Neural crest cell (in vitro differentiated cells): ENCODE data around the gene POU2F3. TPM values are rescaled to one million over a fixed set of nuclear protein-coding genes. Genes with fewer than 3 reads are reported as not detected.

Experiments used
- DNase-seq: peaks from one replicate; pipeline ENCODE4 v3.0.0; 2021; ENCODE audit warnings: low read depth, mixed read lengths, low spot score
- H3K27ac Mint-ChIP-seq: one replicate; pipeline ENCODE4 v1.8.0; 2021; ENCODE audit warnings: mild to moderate bottlenecking, mixed read lengths; ENCODE audit not compliant: unreplicated experiment
- H3K27me3 Mint-ChIP-seq: 2 replicates; pipeline ENCODE4 v1.8.0; 2021; ENCODE audit warnings: low read depth, mild to moderate bottlenecking, mixed read lengths
- H3K36me3 Mint-ChIP-seq: 2 replicates; pipeline ENCODE4 v1.8.0; 2021; ENCODE audit warnings: low read depth, mild to moderate bottlenecking, mixed read lengths
- H3K4me1 Mint-ChIP-seq: 2 replicates; pipeline ENCODE4 v1.8.0; 2021; ENCODE audit warnings: mixed read lengths
- H3K4me3 Mint-ChIP-seq: one replicate; pipeline ENCODE4 v1.8.0; 2021; ENCODE audit warnings: mild to moderate bottlenecking, mixed read lengths
- H3K9me3 Mint-ChIP-seq: 2 replicates; pipeline ENCODE4 v1.8.0; 2021; ENCODE audit warnings: mixed read lengths
- CTCF ChIP-seq: fragments of 200-600 bp; sonication (generic); conservative IDR thresholded peaks from 2 replicates; pipeline ENCODE4 v1.5.0; 2021; ENCODE audit warnings: antibody characterized with exemption, mild to moderate bottlenecking
- total RNA-seq: library from RNA; stranded (reverse); gene quantifications from 2 replicates; pipeline ENCODE4 v1.2.1, GENCODE V29; 2021

The POU2F3 gene
- total RNA-seq, 1 donor from 2014 or later, result not detected

GRCh38 chr11:120217526-120217925 lies 22.4 kb upstream of the POU2F3 start:
- H3K4me1 Mint-ChIP-seq, result peaks cover 61% of the 10 kb centered on the region
- H3K4me3 Mint-ChIP-seq, result peak overlapping the region; percentile 13
- H3K27me3 Mint-ChIP-seq, result no peaks in the 10 kb centered on the region

GRCh38 chr11:120217941-120218694 lies 21.8 kb upstream of the POU2F3 start:
- Mint-ChIP-seq H3K27me3 (no peaks in the 10 kb centered on the region), H3K4me1 (peaks cover 56% of the 10 kb centered on the region), H3K4me3 (peak overlapping the region; percentile 13), H3K27ac (peak overlapping the region; percentile 96), H3K36me3 (no peaks in the 10 kb centered on the region), H3K9me3 (no peaks in the 10 kb centered on the region)
- no peak for TF ChIP-seq CTCF
- peak; percentile 41 for DNase-seq

More at GRCh38 chr11:120217526-120217925, 22.4 kb upstream of the POU2F3 start:
- TF ChIP-seq CTCF, result no peak
- Mint-ChIP-seq H3K27ac (peak overlapping the region; percentile 81), H3K36me3 (no peaks in the 10 kb centered on the region), H3K9me3 (no peaks in the 10 kb centered on the region)
- DNase-seq, result no peak

DNA sequence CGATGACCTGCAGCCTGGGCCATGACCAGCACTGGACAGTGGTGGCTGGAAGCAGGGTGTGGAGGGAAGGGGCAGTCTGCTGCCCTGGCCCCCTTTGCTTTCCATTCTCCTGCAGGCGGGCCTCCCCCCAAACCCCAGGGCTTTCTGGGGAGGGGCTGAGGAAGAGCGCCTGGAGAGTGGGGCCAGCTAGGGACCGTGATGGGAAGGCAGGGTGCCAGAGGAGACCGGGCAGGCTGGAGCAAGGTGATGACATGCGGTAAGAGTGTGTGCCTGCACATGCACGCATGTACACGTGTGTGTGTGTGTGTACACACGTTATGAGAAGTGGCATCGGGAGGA lies 21.3 kb upstream of the POU2F3 start:
- Mint-ChIP-seq H3K4me3 (no peak overlapping the region), H3K27me3 (no peaks in the 10 kb centered on the region), H3K27ac (peak overlapping the region; percentile 96), H3K36me3 (no peaks in the 10 kb centered on the region), H3K9me3 (no peaks in the 10 kb centered on the region), H3K4me1 (peaks cover 51% of the 10 kb centered on the region)
- TF ChIP-seq CTCF, result no peak
- DNase-seq, result no peak

GRCh38 chr11:120219232-120219937 lies 20.6 kb upstream of the POU2F3 start:
- no peaks in the 10 kb centered on the region for H3K27me3 Mint-ChIP-seq
- H3K36me3 Mint-ChIP-seq, result no peaks in the 10 kb centered on the region
- no peak for TF ChIP-seq CTCF
- peak overlapping the region; percentile 96 for H3K27ac Mint-ChIP-seq
- no peaks in the 10 kb centered on the region for H3K9me3 Mint-ChIP-seq
- DNase-seq, result no peak
- H3K4me3 Mint-ChIP-seq, result no peak overlapping the region
- peaks cover 51% of the 10 kb centered on the region for H3K4me1 Mint-ChIP-seq

- Mint-ChIP-seq H3K4me1 (peaks cover 55% of the 10 kb centered on the region), H3K9me3 (no peaks in the 10 kb centered on the region), H3K27ac (peak overlapping the region; percentile 66), H3K27me3 (no peaks in the 10 kb centered on the region), H3K4me3 (no peak overlapping the region), H3K36me3 (no peaks in the 10 kb centered on the region)
- no peak for DNase-seq
- TF ChIP-seq CTCF, result no peak
Observed at GRCh38 chr11:120219938-120220746, 19.8 kb upstream of the POU2F3 start.
